Pons (tissue), 1 donor: ENCODE results near the gene ARHGAP42.
A peak's percentile ranks its signal among the peaks of the same experiment; 100 is the strongest.
"Not testable (repeated sequence)": the region's sequence is repeated elsewhere in the genome, so short reads cannot be mapped to it uniquely, and the experiment has no call there.

Experiments
- DNase-seq: peaks from one replicate; pipeline ENCODE4 v3.0.0-alpha.2; 2016; ENCODE audit warnings: low spot score

The ARHGAP42 gene

DNA sequence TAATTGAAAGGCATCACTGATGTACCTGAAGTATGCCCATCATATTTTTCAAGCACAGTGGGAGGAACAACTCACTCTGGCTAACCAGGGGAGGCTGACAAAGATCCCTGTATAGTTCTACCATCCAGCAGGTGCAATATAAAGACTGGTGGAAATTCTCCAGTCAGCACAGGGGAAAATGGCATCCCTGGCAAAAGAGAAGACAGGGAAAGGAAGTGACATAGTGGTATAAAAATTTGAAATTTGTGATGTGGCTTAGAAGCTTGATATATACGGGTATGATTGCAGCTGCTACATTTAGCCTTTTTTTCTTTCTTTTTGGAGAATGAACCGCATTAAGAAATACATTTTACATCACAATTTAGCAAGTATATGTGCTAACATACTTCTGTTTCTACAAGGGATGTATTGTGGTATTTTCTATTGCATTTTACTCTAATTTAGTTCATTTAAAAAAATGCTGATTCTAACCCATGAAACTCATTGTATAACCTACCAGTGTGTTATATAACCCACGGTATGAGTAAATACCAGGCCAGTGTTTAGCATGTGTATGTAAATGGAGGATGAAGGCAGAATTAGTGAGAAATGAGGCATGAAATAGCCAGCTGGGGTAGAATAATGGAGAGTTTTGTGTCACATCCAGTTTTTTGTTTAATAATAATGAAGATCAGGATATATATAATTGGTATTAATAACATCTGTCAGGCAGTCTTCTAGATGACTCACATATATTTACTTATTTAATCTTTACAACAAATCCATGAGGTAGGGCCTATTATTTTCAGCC lies 186.1 kb downstream of the ARHGAP42 start:
- no peak for DNase-seq

- no peak for DNase-seq
These were observed 187.1 kb downstream of the ARHGAP42 start for GRCh38 chr11:100874203-100874602.

GRCh38 chr11:100875521-100875869 lies 188.4 kb downstream of the ARHGAP42 start:
- no peak for DNase-seq

GRCh38 chr11:100876815-100877520 lies 189.9 kb downstream of the ARHGAP42 start:
- DNase-seq = no peak

DNA sequence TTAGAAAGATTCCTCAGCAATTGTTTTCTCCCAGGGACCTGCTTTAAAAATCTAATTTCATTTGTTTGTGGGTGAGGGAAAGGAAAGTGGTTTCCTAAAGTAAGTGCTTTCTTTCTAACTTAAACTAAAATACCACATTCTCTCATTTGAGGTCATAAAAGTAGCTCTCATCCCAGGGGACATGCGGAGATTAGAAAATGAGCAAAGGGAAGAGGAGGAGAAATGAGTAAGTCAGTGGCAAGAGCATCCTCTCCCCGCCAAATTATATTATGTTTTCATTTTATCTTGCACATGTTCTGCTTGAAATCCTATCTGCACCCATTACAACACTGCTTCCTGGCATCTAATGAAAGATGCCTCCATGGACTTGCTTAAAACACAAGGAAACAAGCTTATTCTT lies 191.4 kb downstream of the ARHGAP42 start:
- no peak for DNase-seq

DNA sequence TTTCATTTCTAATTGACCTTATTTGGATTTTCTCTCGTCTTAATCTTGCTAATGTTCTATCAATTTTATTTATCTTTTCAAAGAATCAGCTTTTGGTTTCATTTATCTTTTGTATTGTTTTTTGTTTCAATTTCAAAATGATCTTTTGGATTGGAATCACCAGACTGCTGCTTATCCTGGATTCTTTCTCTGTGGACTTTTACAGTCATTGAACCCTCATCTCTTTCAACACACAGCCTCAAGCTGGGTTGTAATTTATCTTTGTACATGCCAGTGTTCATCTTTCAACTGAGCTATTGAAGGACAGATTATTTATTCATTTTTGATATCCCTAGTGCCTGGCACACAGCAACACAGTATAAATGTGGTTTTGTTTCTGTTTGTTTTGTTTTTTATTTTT lies 195.9 kb downstream of the ARHGAP42 start:
- no peak for DNase-seq

- no peak for DNase-seq
These were observed 196.7 kb downstream of the ARHGAP42 start for GRCh38 chr11:100883830-100884229.

DNA sequence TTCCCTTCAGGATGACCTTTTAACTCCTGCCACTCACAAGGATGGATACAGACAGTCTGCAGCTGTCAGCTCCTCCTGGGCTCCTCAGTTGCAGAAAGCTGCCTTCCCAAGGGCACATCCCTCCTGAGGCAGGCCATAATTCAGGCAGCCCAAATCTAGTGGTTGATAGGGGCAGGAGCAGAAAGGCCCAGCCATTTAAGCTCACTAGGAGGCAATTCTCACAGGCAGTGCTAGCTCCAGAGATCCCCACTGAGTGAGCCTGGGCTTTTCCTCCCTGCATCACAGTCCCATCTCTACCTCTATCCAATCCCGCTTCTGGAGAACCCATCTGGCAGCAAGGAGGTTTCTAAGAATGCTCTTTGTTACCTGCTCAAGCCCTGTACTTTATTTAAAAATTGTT lies 200.6 kb downstream of the ARHGAP42 start:
- DNase-seq = no peak

DNA sequence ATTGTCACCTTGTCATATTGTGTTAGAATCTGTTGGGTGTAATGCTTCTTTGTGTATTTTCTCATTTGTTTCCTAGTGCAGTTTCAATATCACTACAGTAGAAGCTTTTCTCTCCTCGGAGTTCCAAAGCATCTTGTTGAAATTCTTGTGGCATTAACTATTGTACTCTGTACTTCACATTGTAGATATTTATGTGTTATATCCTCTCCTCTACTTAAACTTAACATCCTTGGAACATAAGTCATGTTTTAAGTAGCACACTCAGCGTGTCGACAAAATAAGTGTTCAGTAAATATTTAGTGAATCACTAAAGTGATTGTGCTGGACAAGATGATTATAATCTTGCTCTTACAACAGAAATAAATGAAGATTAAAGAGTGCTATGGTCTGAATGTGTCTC lies 201.7 kb downstream of the ARHGAP42 start:
- no peak for DNase-seq

DNA sequence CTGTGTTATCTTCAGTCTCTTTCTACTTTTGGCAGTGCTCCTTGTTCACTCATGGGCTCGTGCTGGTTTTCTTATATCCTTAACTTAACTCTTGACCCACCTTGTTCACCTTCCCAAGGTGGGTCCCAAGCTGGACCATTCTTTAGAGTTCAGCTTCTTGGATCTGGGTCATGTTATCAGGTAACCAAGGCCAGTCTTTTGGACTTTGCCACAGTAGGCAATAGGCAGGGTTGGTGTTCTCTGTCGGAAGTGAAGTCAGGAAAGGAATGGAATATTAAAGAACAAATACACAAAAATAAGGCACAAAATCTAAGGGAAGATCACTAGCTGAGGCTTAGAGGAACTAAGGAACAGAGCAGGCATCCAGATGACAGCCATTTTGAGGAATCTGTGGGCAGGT lies 202.7 kb downstream of the ARHGAP42 start:
- DNase-seq = no peak

GRCh38 chr11:100890789-100891188 lies 203.7 kb downstream of the ARHGAP42 start:
- peak; percentile 12 for DNase-seq

DNA sequence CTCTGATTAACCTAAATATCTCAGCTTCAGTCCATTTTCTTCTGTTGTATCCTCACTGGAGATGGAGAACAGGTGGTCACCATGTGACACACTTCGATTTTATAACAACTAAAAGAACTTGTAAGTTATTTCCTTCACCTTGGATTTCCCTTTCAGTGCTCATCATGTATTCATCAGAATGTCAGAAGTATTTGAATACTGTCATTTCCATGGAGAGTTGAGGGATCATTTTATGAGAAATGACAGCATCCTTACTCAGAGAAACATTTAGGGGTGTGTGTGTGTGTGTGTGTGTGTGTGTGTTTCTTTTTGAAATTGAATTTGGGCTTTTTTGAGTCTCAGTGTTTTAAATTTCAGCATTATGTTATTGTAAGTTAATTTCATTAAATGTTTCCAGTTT lies 205.8 kb downstream of the ARHGAP42 start:
- no peak for DNase-seq

- DNase-seq = no peak
These were observed 208.4 kb downstream of the ARHGAP42 start for GRCh38 chr11:100895449-100895848.

DNA sequence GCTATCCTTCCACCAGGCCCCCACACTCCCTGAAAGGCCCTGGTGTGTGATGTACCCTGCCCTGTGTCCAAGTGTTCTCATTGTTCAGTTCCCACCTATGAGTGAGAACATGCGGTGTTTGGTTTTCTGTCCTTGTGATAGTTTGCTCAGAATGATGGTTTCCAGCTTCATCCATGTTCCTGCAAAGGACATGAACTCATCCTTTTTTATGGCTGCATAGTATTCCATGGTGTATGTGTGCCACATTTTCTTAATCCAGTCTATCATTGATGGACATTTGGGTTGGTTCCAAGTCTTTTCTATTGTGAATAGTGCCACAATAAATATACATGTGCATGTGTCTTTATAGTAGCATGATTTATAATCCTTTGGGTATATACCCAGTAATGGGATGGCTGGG lies 208.9 kb downstream of the ARHGAP42 start:
- DNase-seq = not testable (repeated sequence)

DNA sequence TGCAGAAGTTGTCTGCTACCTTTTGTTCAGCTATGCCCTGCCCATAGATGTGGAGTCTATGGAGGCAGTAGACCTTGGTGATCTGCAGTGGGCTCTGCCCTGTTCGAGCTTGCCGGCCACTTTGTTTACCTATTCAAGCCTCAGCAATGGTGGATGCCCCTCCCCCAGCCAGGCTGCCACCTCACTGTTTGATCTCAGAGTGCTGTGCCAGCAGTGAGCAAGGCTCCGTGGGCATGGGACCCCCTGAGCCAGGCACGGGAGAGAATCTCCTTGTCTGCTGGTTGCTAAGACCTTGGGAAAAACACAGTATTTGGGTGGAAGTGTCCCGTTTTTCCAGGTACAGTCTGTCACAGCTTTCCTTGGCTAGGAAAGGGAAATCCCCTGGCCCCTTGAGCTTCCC lies 214.4 kb downstream of the ARHGAP42 start:
- not testable (repeated sequence) for DNase-seq

- no peak for DNase-seq
These were observed 215.5 kb downstream of the ARHGAP42 start for GRCh38 chr11:100902454-100903141.

DNA sequence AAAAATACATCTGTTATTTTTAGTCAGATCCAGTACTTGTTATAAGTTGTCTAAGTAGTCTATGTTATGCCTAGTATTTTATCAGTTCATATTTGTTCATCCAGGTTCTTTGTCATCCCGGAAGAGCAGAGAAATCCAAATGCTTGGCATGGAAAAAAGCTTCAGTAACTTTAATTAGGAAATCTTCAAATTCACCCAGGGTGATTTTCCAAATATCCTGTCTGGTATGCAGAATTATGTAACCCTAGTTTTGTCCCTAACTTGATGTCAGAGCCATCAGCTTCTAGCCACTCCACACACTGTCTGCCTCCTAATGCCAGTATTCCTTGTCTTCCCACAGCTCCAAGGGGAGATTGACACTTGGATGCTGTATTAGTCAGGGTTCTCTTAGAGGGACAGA lies 216.2 kb downstream of the ARHGAP42 start:
- DNase-seq = no peak

DNA sequence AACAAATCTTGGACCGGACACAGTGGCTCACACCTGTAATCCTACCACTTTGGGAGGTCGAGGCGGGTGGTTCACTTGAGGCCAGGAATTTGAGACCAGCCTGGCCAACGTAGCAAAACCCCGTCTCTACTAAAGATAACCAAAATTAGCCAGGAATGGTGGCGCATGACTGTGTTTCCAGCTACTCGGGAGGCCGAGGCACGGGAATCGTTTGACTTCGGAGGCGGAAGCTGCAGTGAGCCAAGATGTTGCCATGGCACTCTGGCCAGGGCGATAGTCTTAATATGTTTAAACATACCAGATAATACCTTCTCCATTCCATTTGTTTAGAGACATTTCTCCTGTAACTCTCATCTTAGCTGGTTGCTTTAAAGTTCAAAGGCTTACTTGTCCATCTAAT lies 218.6 kb downstream of the ARHGAP42 start:
- DNase-seq = no peak

DNA sequence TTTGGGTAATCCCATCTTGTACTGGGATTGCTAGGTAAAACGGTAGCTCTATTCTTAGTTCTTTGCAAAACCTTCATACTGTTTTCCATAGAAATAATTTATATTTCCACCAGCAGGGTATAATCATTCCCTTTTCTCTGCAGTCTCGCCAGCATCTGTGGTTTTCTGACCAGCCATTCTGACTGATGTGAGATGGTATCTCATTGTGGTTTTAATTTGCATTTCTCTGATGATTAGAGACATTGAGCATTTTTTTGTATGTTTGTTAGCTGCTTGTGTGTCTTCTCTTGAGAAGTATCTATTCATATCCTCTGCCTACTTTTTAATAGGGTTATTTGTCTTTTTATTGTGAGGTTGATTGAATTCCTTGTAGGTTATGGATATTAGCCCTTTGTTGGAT lies 221.7 kb downstream of the ARHGAP42 start:
- no peak for DNase-seq

DNA sequence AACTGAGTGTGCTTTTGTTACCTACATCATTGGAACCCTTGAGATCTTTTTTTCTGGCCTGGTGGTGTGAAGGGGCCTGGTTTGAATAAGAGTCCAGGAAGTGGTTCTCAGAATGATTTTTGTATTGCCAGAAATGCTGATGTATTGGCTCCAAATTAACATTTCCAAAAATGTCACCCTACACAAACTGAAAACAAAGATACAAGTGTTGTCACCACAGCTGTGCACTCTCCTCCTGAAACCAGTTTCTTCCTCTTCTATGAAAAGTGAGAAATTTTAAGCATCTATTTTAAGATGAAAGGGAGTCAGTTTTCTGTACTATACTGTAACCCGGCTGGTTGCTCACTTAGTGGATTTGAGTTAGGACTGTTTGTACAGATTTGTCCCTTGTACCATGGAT lies 223.7 kb downstream of the ARHGAP42 start:
- no peak for DNase-seq

DNA sequence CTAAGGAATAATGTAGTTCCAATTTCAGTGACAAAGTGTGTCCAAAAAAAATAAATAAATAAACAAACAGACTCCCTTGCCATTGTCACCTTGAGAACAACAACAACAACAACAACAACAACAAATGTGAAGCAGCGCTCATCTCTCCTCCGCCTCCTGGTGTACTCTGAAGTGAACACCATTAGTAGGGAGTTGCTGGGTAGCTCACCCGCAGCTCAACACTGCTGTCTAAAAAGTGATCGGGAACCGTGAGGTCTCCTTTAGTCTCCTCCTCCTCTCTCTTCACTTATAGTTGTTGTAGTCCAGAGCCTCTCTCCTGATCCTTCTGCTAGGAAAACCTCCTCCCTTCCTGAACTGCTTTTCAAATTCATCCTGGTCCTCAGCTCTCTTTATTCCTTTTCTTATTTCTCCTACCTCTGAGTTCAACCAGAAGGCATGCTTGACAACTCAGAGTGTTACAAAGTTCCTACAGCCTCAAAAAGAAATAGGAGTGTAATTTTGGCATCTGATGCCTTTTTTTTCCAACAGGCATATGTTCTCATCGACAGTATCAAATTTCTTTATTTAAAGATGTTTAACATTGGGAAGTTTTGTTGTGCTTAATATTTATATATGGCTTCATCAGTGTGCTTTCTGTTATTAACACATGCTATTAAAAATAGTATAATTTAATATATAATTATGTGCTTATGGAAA lies 227.5 kb downstream of the ARHGAP42 start:
- DNase-seq = no peak
